GM21576 (cell line): Measurements from ENCODE around the gene MRM2.

Experiments
- ATAC-seq: cut with Tn5 transposase; IDR thresholded peaks from one replicate; pipeline ENCODE4 v1.9.1; 2021; ENCODE audit warnings: mild to moderate bottlenecking, moderate library complexity; ENCODE audit not compliant: unreplicated experiment

Gene MRM2

GRCh38 chr7:2248984-2249694 lies 7.1 kb upstream of the MRM2 start:
- ATAC-seq = peak; percentile 62

GRCh38 chr7:2247141-2247995 lies 5.4 kb upstream of the MRM2 start:
- no peak for ATAC-seq

GRCh38 chr7:2245883-2246675 lies 4.1 kb upstream of the MRM2 start:
- ATAC-seq = no peak

GRCh38 chr7:2244404-2244995 lies 2.5 kb upstream of the MRM2 start:
- ATAC-seq = no peak

DNA sequence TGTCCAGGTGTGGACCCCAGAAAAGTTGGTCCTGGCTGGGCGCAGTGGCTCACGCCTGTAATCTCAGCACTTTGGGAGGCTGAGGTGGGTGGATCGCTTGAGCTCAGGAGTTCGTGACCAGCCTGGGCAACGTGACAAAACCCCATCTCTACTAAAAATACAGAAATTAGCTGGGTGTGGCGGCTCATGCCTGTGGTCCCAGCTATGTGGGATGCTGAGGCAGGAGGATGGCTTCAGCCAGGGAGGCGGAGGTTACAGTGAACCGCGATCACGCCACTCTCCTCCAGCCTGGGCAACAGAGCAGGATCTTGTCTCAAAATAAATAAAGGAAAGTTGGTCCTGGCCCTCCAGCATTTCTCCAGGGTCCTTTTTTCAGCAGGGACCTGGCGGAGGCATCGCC lies 1.5 kb upstream of the MRM2 start:
- ATAC-seq = no peak

- no peak for ATAC-seq
These were observed 780 bp upstream of the MRM2 start for GRCh38 chr7:2242541-2243429.

DNA sequence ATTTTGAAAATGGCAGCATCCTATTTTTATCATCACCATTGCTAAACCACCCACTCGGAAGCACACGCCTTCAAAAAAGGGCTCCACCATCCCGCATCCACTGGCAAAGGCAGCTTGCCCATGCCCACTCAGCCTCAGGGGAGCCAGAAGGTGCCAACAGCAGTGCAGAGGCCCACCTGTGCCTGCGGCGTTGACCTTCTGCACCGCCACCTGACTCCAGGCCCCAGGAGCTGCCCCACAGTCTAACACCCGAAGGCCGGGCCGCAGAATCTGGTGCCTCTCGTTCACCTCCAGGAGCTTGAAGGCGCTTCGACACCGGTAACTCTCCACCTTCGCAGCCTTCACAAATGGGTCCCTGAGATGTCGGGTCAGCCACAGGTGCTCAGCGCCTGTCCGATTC lies 2.8 kb downstream of the MRM2 start:
- no peak for ATAC-seq

DNA sequence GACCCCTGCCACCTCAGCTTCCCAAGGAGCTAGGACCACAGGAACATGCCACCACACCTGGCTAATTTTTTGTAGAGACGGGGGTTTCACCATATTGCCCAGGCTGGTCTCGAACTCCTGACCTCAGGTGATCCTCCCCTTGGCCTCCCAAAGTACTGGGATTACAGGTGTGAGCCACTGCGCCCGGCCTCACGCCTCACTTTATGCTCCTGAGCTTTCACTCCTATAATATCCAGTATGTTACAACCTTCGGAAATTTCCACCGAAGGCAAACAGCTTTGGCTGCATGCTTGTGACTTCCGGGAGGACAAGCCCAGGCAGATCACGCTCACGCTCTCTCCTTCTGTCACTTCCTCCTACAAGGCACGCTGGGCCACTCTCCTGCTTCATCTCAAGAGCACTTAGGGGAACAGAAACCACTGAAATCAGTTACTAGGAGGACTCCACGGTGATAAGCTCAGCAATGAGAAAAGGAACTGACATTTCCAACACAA lies 4.8 kb downstream of the MRM2 start:
- ATAC-seq = peak; percentile 70

DNA sequence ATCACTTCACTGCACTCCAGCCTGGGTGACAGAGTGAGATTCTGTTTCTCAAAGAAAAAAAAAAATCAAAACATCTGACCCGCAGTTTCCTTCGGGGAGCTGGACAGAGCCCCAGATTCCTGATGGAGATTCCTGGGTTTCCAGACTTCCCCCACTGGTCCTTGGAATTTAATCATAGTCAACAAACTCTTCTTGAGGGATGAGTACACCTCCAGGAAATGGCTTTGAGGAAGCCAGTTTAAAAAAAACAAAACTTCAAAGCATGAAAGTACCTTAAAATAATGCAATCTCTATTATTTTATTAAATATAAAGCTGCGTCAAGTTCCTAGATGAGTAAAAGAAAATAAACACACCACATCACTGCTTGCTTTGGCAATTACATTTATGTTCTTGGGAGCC lies 8.1 kb downstream of the MRM2 start:
- no peak for ATAC-seq

DNA sequence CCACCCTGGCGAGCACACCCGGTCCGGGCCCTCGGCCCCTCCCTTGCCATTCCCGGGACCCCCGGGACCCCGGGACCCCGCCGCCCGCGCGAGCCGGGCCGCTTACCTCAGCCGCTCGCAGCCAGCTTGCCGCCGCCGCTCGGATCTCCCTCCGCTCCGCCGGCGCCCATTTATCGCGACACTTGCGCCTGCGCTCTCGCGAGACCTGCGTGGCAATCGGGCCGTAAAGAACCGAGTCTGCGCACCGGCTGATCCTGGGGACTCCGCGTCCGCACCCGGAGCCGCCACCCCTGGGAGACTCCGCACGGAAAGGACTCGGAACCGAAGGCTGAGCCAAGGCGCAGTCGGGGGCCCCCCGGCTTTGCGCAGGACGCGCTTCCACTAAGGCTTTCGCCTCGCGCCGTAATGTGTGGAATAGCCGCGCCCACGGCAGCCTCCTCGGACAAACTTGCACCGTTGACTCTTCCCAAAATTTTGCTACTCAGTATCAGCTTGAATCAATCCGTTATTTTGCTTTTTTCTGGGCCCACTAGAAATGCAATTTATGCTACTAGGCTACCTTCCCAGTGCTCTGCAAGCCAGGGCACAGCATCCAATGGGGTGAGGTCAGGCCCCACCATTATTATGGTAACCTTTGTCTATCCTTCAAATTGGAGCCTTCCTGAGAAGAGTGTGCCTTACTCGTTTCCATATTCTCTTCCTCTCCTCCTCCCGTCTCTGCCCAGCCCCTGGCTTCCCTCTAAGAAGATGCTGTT lies 9.1 kb downstream of the MRM2 start, which contains the start of gene MAD1L1:
TSS of gene MAD1L1 (minus strand) at position 180 of the 755 bp plus-strand sequence. CDS start 2,812 bp downstream, outside the sequence.
- ATAC-seq = peak; percentile 63

DNA sequence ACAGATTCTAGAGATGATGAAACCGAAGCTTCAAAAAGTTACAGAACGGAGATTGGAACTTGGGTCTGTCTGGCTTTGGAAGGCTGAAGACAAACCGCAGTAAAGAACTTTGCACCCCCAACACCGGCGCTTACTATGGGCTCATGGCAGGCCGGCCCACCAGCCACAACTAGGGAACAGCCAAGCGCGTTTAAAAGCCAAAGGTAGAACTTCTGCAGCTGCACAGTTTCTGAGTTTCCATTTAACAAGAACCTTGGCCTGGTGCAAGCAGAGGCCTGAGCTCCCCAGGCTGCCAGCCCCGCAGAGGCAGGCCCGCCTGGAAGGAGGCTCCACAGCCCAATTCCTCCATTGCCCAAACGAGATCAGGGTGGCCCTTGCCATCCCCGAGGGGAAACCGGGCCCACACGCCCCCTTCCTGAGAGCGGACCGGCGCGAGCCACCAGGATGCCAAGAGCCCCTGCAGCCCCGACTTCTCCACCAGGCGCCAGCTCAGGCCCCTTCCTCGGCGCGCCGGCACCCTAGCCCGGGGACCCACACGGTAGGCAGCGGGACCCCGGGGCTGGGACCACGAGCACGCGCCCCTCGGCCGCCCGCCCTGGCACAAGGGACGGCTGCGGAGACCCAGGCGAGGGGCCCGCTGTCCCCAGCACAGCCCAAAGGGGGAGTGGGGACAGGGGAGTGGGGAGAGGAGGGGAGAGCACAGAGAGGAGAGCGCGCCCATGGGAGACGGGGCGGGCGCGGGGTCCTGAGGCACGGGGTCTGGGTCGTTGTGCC lies 9.8 kb downstream of the MRM2 start:
- ATAC-seq = peak; percentile 25

- no peak for ATAC-seq
These were observed 11.1 kb downstream of the MRM2 start for GRCh38 chr7:2230882-2231281.

DNA sequence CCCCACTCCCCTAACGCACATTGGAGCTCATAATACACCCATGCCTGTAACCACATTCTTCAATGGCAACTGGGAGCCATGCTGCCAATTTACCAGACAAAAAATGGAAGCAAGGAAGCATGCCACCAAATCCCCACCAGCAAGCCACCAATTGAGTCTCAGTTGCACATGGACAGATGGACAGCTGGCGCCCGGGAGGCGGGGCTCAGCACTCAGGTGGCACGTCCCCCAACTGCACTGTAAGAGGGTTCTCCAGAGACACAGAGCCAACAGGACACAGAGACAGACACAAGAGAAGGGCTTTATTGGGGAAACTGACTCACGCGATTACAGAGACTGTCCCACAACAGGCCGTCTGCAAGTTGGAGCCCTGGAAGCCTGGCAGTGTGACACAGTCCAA lies 11.8 kb downstream of the MRM2 start:
- no peak for ATAC-seq

DNA sequence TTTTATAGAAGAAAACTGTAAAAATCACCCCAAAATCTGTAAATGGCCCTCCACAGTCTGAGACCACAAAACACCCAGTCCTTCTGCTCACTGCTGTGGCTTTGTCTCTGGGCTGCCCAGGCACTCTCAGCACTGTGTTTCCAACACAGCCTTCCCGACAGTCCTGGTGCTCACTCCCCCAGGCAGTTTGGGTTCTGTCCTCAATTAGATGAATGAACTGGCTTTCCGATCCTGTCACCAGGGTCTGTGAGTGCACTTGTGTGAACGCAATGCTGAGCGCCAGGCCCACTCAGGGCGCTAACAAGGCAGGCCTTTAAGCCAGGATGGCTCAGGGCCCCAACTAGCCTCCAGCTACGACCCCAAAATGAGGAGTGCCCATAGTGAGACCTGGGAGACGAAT lies 12.5 kb downstream of the MRM2 start:
- no peak for ATAC-seq

DNA sequence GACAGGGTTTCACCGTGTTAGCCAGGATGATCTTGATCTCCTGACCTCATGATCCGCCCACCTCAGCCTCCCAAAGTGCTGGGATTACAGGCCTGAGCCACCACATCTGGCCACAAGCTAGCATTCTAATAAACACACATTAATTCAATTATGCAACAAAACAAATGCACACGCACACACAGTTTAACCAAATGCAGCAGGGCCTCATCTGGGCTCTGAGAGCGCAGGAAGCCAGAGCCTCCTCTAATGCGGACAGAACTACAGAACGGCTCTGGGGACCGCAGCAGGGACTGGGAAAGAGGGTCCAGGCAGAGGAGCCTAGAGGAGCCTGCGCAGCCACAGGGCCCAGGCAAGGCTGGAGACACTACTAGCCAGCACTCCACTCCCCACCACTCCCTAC lies 13.1 kb downstream of the MRM2 start:
- no peak for ATAC-seq

- ATAC-seq = no peak
These were observed 14.3 kb downstream of the MRM2 start for GRCh38 chr7:2227699-2228098.

DNA sequence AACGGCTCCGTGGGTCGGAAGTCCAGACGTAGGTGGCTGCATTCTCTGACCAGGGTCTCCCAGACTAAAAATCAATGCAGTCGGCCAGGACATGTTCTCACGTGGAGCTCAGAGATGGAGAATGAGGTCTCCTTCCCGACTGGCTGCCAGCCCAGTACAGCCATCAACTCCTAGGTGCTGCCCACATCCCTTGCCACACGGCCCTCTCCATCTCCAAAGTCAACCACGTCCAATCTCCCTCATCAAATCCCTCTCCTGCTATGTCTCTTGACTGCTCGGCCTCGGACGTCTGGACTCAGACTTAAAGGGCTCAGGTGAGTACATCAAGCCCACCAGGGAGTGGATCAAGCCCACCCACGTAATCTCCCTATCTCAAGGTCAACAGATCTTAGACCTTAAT lies 16.2 kb downstream of the MRM2 start:
- ATAC-seq = no peak

DNA sequence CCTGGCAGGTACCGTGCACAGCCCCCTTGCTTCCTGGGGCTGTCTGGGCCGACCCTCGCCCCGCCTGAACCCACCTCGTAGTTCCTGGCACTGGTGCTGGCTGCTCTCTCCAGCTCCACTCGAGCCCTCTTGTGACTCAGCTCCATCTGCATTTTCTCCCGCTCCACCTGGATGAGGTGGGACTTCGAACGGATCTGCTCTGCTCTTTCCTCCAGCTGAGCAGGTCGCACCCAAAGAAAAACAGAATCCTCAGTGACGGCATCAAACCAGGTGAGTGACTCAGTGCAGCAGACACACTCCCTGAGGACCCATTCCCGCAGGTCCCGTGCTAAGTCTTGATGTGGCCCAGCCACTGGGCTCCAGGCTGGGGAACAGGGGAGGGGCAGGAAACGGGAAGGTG lies 16.7 kb downstream of the MRM2 start:
- no peak for ATAC-seq
